Measurements from ENCODE around the gene HIC1. TPM values are rescaled to one million over a fixed set of nuclear protein-coding genes. Genes with fewer than 3 reads are reported as not detected.
A peak's percentile ranks its signal among the peaks of the same experiment; 100 is the strongest.

Gene HIC1
- polyA plus RNA-seq, 1 of the 3 experiments (the other 2 are of a cell fraction) = 6.4 TPM

GRCh38 chr17:2071455-2072281 lies 16.8 kb downstream of the HIC1 start (continued):
- no peak for TF ChIP-seq USF2 (IDR thresholded peaks at IDR 0.05; ENCODE audit: borderline replicate concordance, low read depth, low read length)

- Histone ChIP-seq H3K9me3 (no peaks in the 10 kb centered on the region), H4K20me1 (ENCODE audit: insufficient read depth) (no peaks in the 10 kb centered on the region), H3K4me3 (ENCODE audit: low read depth in 2 of 2, low read length in 1 of 2) (no peak overlapping the region), H3K27me3 (ENCODE audit: insufficient read depth) (no peaks in the 10 kb centered on the region), H3K9me2 (no peaks in the 10 kb centered on the region), H3K4me2 (no peak overlapping the region), H3K4me1 (ENCODE audit: control insufficient read depth in 1 of 2, insufficient read depth in 2 of 2, low read depth in 1 of 2, low read length in 1 of 2) (peaks cover 0 to 52% of the 10 kb centered on the region in 2 experiments; a peak in 1 of 4 replicates), H3K9ac (no peak overlapping the region), H3F3A (replicated peaks; ENCODE audit: insufficient read depth) (peaks cover 4% of the 10 kb centered on the region), H2AFZ (ENCODE audit: low read depth) (no peak overlapping the region), H3K79me2 (ENCODE audit: insufficient read depth) (no peaks in the 10 kb centered on the region), H3K27ac (ENCODE audit: low read depth in 2 of 2, low read length in 1 of 2) (peak overlapping the region in 1 of 2 experiments; percentile 95; a peak in 2 of 4 replicates), H3K36me3 (replicated peaks in 1 of 2; ENCODE audit: control insufficient read depth in 1 of 2, insufficient read depth in 2 of 2, low read length in 1 of 2) (peaks cover 9 to 20% of the 10 kb centered on the region in 2 experiments)
- TF ChIP-seq RFX5 (IDR thresholded peaks at IDR 0.05; ENCODE audit: low read length) = no peak
- no peak for TF ChIP-seq GATA2 (CRISPR knock-in tag; IDR thresholded peaks at IDR 0.05)
- no peak for TF ChIP-seq CTCF (IDR thresholded peaks at IDR 0.05)
- TF ChIP-seq POLR2AphosphoS5 (IDR thresholded peaks at IDR 0.05; ENCODE audit: low read depth, low read length) = no peak
- no peak for TF ChIP-seq MEF2A (IDR thresholded peaks at IDR 0.05; ENCODE audit: borderline replicate concordance, low read depth)
- no peak for TF ChIP-seq EP300 (IDR thresholded peaks at IDR 0.05; ENCODE audit: borderline replicate concordance in 1 of 2, low read depth in 1 of 2, low read length in 1 of 2)
- no peak for TF ChIP-seq TEAD4 (IDR thresholded peaks at IDR 0.05; ENCODE audit: borderline replicate concordance, insufficient read depth)
- no peak for TF ChIP-seq ELF1 (IDR thresholded peaks at IDR 0.05)
- TF ChIP-seq ZBTB33 (IDR thresholded peaks at IDR 0.05; ENCODE audit: borderline replicate concordance, low read depth) = no peak
- no peak for TF ChIP-seq NRF1 (IDR thresholded peaks at IDR 0.05; ENCODE audit: low read depth, low read length)
- no peak for TF ChIP-seq IRF3 (IDR thresholded peaks at IDR 0.05; ENCODE audit: low read depth, low read length)
- TF ChIP-seq SMC3 (IDR thresholded peaks at IDR 0.05; ENCODE audit: low read depth, low read length) = no peak
- TF ChIP-seq YY1 (IDR thresholded peaks at IDR 0.05; ENCODE audit: low read depth) = no peak
- no peak for TF ChIP-seq USF1 (IDR thresholded peaks at IDR 0.05; ENCODE audit: borderline replicate concordance, low read depth)
- no peak for TF ChIP-seq FOXJ3 (CRISPR knock-in tag; IDR thresholded peaks at IDR 0.05)
- TF ChIP-seq EZH2phosphoT487 (IDR thresholded peaks at IDR 0.05; ENCODE audit: borderline replicate concordance, low read depth) = no peak
- no peak for TF ChIP-seq TAF1 (IDR thresholded peaks at IDR 0.05; ENCODE audit: borderline replicate concordance, low read depth, low read length)
- no peak for TF ChIP-seq NFIC (IDR thresholded peaks at IDR 0.05; ENCODE audit: borderline replicate concordance)
- no peak for TF ChIP-seq USF2 (IDR thresholded peaks at IDR 0.05; ENCODE audit: borderline replicate concordance, low read depth, low read length)
- no peak for TF ChIP-seq FOSL2 (IDR thresholded peaks at IDR 0.05; ENCODE audit: borderline replicate concordance, low read depth)
- DNase-seq = no peak
- ChIA-PET POLR2A (interaction anchor here (0.6 kb wide), 1 partner anchor 341 kb away, joined by 4 read pairs; no protein-coding TSS in a partner anchor), CTCF (interaction anchor here (0.7 to 4.5 kb wide), 12 partner anchors 11 to 170 kb away, joined by 3 to 25 read pairs (median 4); partner anchors contain the start of gene HIC1)
- 92% methylated on average over 9 of the region's 10 CpGs for WGBS (ENCODE audit: low lambda C conversion rate)
Measured at GRCh38 chr17:2074919-2075318, 20.0 kb downstream of the HIC1 start.

Data from SK-N-SH (cell line).